DOHH2 (cell line): ENCODE measurements around the gene GTF3A.

Source experiments
- H3F3A ChIP-seq: fragments of 200-600 bp; sonication (generic), shearing (Covaris generic); 2 replicates; pipeline ENCODE4 v1.6.0; 2016; ENCODE audit warnings: antibody characterized with exemption, mild to moderate bottlenecking; ENCODE audit not compliant: control insufficient read depth, insufficient read depth
- H3K27ac ChIP-seq: fragments of 200-600 bp; sonication (generic); 2 replicates; pipeline ENCODE4 v1.5.1; 2014; ENCODE audit warnings: low read depth, mild to moderate bottlenecking, low read length, moderate library complexity
- H3K27me3 ChIP-seq: fragments of 200-600 bp; sonication (generic); 2 replicates; pipeline ENCODE4 v1.6.1; 2014; ENCODE audit warnings: mild to moderate bottlenecking, low read length, mixed read lengths; ENCODE audit not compliant: control insufficient read depth
- H3K36me3 ChIP-seq: fragments of 200-600 bp; sonication (generic); 2 replicates; pipeline ENCODE4 v1.6.1; 2014; ENCODE audit warnings: mild to moderate bottlenecking, low read length, moderate library complexity, mixed read lengths; ENCODE audit not compliant: control insufficient read depth
- H3K4me1 ChIP-seq: fragments of 200-600 bp; sonication (generic); 2 replicates; pipeline ENCODE4 v1.6.1; 2014; ENCODE audit warnings: mild to moderate bottlenecking, low read length, mixed read lengths; ENCODE audit not compliant: control insufficient read depth
- H3K4me2 ChIP-seq: fragments of 200-600 bp; sonication (generic); 2 replicates; pipeline ENCODE4 v1.6.0; 2014; ENCODE audit warnings: mild to moderate bottlenecking, low read length, moderate library complexity
- H3K4me3 ChIP-seq: fragments of 200-600 bp; sonication (generic); 2 replicates; pipeline ENCODE4 v1.5.1; 2014; ENCODE audit warnings: mild to moderate bottlenecking, low read length, mixed read lengths
- H3K79me2 ChIP-seq: fragments of 200-600 bp; sonication (generic); 2 replicates; pipeline ENCODE4 v1.6.1; 2014; ENCODE audit warnings: mild to moderate bottlenecking, low read length, mixed read lengths; ENCODE audit not compliant: control insufficient read depth
- H3K9me2 ChIP-seq: fragments of 200-600 bp; sonication (generic); replicated peaks from 2 replicates; pipeline ENCODE4 v1.6.1; 2014; ENCODE audit warnings: mild to moderate bottlenecking, low read length, mixed read lengths; ENCODE audit not compliant: control insufficient read depth
- H3K9me3 ChIP-seq: fragments of 200-600 bp; sonication (generic); 2 replicates; pipeline ENCODE4 v1.6.1; 2014; ENCODE audit warnings: antibody characterized with exemption, low read length, mixed read lengths; ENCODE audit not compliant: control insufficient read depth, insufficient read depth
- H4K20me1 ChIP-seq: fragments of 200-600 bp; sonication (generic); 2 replicates; pipeline ENCODE4 v1.6.0; 2014; ENCODE audit warnings: low read depth, mild to moderate bottlenecking, antibody characterized with exemption, low read length, moderate library complexity; ENCODE audit not compliant: control insufficient read depth, insufficient read depth
- EZH2phosphoT487 ChIP-seq: fragments of 200-600 bp; sonication (generic); IDR thresholded peaks from 2 replicates; pipeline ENCODE4 v1.6.1; 2017; ENCODE audit warnings: borderline replicate concordance, mild to moderate bottlenecking, antibody characterized with exemption, low read length, moderate library complexity, mixed read lengths
- TF ChIP-seq, protein P1 (sequence below): fragments of 200-600 bp; sonication (generic); IDR thresholded peaks from one replicate; pipeline ENCODE4 v1.5.1; 2014; ENCODE audit warnings: antibody characterized with exemption, mild to moderate bottlenecking, low read depth, low read length; ENCODE audit not compliant: poor library complexity, severe bottlenecking

GTF3A gene

GRCh38 chr13:27379126-27379525 lies 45.3 kb upstream of the GTF3A start:
- Histone ChIP-seq H3K27ac (no peak overlapping the region), H3K4me2 (no peak overlapping the region), H3K27me3 (peaks cover 2% of the 10 kb centered on the region; the same call in 1 of the 2 replicates), H4K20me1 (no peaks in the 10 kb centered on the region), H3K79me2 (no peaks in the 10 kb centered on the region), H3K9me2 (no peaks in the 10 kb centered on the region), H3K36me3 (no peaks in the 10 kb centered on the region), H3K9me3 (no peaks in the 10 kb centered on the region), H3K4me1 (no peaks in the 10 kb centered on the region), H3F3A (peaks cover 4% of the 10 kb centered on the region; the same call in 1 of the 2 replicates), H3K4me3 (no peak overlapping the region)
- TF ChIP-seq, protein P1, sequence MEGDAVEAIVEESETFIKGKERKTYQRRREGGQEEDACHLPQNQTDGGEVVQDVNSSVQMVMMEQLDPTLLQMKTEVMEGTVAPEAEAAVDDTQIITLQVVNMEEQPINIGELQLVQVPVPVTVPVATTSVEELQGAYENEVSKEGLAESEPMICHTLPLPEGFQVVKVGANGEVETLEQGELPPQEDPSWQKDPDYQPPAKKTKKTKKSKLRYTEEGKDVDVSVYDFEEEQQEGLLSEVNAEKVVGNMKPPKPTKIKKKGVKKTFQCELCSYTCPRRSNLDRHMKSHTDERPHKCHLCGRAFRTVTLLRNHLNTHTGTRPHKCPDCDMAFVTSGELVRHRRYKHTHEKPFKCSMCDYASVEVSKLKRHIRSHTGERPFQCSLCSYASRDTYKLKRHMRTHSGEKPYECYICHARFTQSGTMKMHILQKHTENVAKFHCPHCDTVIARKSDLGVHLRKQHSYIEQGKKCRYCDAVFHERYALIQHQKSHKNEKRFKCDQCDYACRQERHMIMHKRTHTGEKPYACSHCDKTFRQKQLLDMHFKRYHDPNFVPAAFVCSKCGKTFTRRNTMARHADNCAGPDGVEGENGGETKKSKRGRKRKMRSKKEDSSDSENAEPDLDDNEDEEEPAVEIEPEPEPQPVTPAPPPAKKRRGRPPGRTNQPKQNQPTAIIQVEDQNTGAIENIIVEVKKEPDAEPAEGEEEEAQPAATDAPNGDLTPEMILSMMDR: no peak
- no peak for TF ChIP-seq EZH2phosphoT487

DNA sequence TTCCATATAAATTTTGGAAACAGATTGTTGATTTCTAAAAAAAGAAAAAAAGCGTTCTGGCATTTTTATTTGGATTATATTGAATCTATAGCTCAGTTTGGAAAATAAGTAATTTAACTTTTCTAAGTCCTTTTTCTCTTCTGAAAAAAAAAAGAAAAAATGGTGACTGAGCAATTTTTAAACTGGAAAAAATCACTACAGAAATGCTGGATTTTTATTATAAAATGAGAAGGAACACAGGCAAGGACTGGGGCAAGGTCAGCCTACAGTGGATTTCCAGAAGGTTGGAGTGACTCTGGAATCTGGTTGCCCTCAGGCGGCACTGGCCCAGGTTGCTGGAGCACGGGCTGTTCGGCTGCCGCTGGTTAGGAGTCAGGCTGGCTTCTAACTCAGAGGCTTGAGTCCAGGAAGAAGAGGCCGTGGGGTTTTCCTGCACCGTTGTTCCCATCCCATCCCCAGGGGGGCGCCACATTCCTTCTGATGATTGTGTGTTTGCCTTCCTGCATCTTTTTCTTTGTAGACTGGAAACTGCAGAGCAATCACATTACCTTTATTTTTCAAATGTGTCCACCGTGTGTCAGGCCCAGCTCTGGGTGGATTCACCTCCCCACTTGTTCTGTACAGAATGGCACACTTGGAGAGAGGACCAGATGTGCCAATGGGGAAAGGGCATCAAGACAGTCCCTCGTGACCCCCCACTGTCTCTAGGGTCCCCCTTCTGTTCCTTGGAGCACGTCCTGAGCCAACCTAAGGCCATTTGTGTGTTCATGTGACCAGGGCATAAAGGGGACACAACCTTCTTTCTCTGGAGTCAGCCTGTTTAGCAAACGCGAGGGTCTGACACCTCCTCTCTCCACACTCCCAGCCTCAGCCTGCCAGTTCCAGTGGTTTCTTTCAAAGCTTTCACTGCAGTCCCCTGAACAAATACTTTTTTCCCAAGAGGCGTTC lies 44.5 kb upstream of the GTF3A start:
- Histone ChIP-seq H4K20me1 (no peaks in the 10 kb centered on the region), H3K79me2 (no peaks in the 10 kb centered on the region), H3K27me3 (peaks cover 2% of the 10 kb centered on the region; the same call in 1 of the 2 replicates), H3K27ac (no peak overlapping the region), H3K4me2 (peak overlapping the region; percentile 17; the same call in 1 of the 2 replicates), H3K9me2 (no peaks in the 10 kb centered on the region), H3K9me3 (no peaks in the 10 kb centered on the region), H3K4me1 (no peaks in the 10 kb centered on the region), H3F3A (peaks cover 4% of the 10 kb centered on the region; the same call in 1 of the 2 replicates), H3K36me3 (no peaks in the 10 kb centered on the region), H3K4me3 (no peak overlapping the region)
- no peak for TF ChIP-seq EZH2phosphoT487
- TF ChIP-seq, protein P1: peak; percentile 90

DNA sequence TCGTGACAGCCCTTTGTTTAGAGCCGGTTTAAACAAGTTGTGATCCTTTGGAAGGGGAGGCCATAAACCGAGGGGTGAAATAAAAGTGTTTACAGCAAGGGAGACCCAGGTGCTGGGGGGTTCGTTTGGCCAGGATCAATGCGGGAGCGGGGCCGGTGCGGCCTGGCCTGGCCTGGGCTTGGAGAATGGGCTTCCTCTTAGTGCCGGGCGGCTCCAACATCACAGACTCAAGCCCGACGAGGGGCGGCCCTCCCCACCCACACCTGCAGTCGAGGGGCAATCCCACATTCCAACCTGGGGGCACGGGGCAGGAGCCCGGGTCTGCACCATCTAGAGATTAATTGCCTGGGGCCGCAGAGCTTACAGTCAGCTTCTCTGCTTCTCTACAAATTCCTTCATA lies 42.8 kb upstream of the GTF3A start:
- no peaks in the 10 kb centered on the region for H3K9me3 ChIP-seq
- H3K27ac ChIP-seq: no peak overlapping the region
- H3K27me3 ChIP-seq: peaks cover 1% of the 10 kb centered on the region; the same call in 1 of the 2 replicates
- no peak for TF ChIP-seq EZH2phosphoT487
- TF ChIP-seq, protein P1: no peak
- H3K36me3 ChIP-seq: no peaks in the 10 kb centered on the region
- H3F3A ChIP-seq: no peaks in the 10 kb centered on the region
- no peaks in the 10 kb centered on the region for H3K9me2 ChIP-seq
- H3K4me2 ChIP-seq: no peak overlapping the region
- no peaks in the 10 kb centered on the region for H3K79me2 ChIP-seq
- no peaks in the 10 kb centered on the region for H3K4me1 ChIP-seq
- no peaks in the 10 kb centered on the region for H4K20me1 ChIP-seq
- H3K4me3 ChIP-seq: no peak overlapping the region
